Measurements from ENCODE around the gene SNX18.

The SNX18 gene

DNA sequence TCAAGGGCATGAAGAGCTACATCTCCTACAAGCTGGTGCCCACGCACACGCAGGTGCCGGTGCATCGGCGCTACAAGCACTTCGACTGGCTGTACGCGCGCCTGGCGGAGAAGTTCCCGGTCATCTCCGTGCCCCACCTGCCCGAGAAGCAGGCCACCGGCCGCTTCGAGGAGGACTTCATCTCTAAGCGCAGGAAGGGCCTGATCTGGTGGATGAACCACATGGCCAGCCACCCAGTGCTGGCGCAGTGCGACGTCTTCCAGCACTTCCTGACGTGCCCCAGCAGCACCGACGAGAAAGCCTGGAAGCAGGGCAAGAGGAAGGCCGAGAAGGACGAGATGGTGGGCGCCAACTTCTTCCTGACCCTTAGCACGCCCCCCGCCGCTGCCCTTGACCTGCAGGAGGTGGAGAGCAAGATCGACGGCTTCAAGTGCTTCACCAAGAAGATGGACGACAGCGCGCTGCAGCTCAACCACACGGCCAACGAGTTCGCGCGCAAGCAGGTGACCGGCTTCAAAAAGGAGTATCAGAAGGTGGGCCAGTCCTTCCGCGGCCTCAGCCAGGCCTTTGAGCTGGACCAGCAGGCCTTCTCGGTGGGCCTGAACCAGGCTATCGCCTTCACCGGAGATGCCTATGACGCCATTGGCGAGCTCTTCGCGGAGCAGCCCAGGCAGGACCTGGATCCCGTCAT lies 1.4 kb downstream of the SNX18 start:
- H3K9me3 ChIP-seq (ENCODE audit: control insufficient read depth in 2 of 2, low read length in 2 of 2) = no peaks in the 10 kb centered on the region
- H3K27me3 ChIP-seq (ENCODE audit: control insufficient read depth in 2 of 2, insufficient read depth in 2 of 2, low read length in 2 of 2) = no peaks in the 10 kb centered on the region
- H3K4me1 ChIP-seq (ENCODE audit: control insufficient read depth in 2 of 2, insufficient read depth in 2 of 2, low read length in 2 of 2) = peaks cover 13 to 18% of the 10 kb centered on the region in 2 donors
- peak overlapping the region; percentile 81 to 83 for H3K4me3 ChIP-seq (ENCODE audit: low read length in 2 of 2)
- peak overlapping the region; percentile 53 to 83 for H3K9ac ChIP-seq (ENCODE audit: low read depth in 1 of 2, low read length in 2 of 2)
- H3K27ac ChIP-seq (ENCODE audit: low read depth in 2 of 2, low read length in 2 of 2) = peak overlapping the region; percentile 78 to 87
- no peaks in the 10 kb centered on the region for H3K36me3 ChIP-seq (ENCODE audit: control insufficient read depth in 2 of 2, insufficient read depth in 2 of 2, low read length in 2 of 2)

DNA sequence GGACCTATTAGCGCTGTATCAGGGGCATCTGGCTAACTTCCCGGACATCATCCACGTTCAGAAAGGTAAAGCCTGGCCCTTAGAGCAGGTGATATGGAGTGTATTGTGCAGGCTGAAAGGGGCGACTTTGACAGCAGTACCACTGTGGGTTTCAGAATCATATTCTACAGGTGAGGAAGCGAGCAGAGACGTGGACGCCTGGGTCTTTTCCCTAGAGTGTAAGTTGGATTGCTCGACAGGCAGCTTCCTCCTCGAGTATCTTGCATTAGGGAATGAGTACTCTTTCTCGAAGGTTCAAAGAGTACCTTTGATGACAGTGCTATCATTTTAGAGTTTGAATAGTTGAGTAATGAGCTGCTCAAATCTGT lies 1.9 kb downstream of the SNX18 start:
- Histone ChIP-seq H3K36me3 (ENCODE audit: control insufficient read depth in 2 of 2, insufficient read depth in 2 of 2, low read length in 2 of 2) (no peaks in the 10 kb centered on the region), H3K4me3 (ENCODE audit: low read length in 2 of 2) (peak overlapping the region; percentile 81 to 83), H3K27me3 (ENCODE audit: control insufficient read depth in 2 of 2, insufficient read depth in 2 of 2, low read length in 2 of 2) (no peaks in the 10 kb centered on the region), H3K4me1 (ENCODE audit: control insufficient read depth in 2 of 2, insufficient read depth in 2 of 2, low read length in 2 of 2) (peaks cover 13 to 18% of the 10 kb centered on the region in 2 donors), H3K27ac (ENCODE audit: low read depth in 2 of 2, low read length in 2 of 2) (peak overlapping the region; percentile 32 to 87), H3K9ac (ENCODE audit: low read depth in 1 of 2, low read length in 2 of 2) (peak overlapping the region; percentile 43 to 83), H3K9me3 (ENCODE audit: control insufficient read depth in 2 of 2, low read length in 2 of 2) (no peaks in the 10 kb centered on the region)

DNA sequence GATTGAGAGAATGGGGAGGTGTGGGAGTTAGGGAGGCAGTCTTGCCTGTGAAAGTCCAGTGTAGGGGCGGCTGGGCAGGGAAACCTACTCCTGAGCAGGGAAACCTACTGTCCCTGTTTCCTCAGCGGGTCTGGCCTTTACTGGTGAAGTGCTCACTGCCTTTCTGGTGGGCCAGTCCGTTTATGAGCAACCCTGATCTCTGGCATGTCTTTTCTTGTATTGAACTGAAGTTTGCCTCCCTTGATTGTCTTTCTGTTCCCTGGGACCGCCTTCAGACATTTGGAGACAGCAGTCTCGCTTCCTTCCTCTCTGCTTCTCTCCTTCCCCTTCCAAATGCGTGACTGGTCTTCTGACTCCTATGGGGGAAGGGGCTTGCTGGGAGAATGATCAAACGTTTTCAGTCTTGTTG lies 2.9 kb downstream of the SNX18 start:
- H3K4me1 ChIP-seq (ENCODE audit: control insufficient read depth in 2 of 2, insufficient read depth in 2 of 2, low read length in 2 of 2) = peaks cover 18% of the 10 kb centered on the region in 2 donors
- no peaks in the 10 kb centered on the region for H3K27me3 ChIP-seq (ENCODE audit: control insufficient read depth in 2 of 2, insufficient read depth in 2 of 2, low read length in 2 of 2)
- H3K9me3 ChIP-seq (ENCODE audit: control insufficient read depth in 2 of 2, low read length in 2 of 2) = no peaks in the 10 kb centered on the region
- H3K27ac ChIP-seq (ENCODE audit: low read depth in 2 of 2, low read length in 2 of 2) = peak overlapping the region; percentile 32 to 38
- H3K4me3 ChIP-seq (ENCODE audit: low read length in 2 of 2) = peak overlapping the region; percentile 81 to 83
- peak overlapping the region; percentile 26 to 83 for H3K9ac ChIP-seq (ENCODE audit: low read depth in 1 of 2, low read length in 2 of 2)
- H3K36me3 ChIP-seq (ENCODE audit: control insufficient read depth in 2 of 2, insufficient read depth in 2 of 2, low read length in 2 of 2) = no peaks in the 10 kb centered on the region

DNA sequence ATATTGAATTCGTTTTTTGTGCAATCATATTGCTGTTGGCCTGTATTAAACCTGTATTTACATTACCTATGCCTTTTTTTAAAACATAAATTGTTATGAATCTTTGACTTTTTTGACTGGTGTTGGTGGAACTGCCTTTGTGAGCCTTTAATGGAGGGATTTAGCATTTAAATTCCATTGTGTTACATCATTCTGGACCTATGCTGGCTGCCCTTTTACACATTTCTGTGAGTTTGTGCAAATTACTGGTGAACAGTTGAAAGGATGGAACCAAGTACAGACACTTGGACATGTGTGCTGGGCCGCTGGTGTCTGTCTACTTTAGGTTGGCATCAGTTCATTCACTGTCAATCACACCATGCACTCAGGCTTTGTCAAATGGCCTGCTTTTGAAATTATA lies 3.4 kb downstream of the SNX18 start:
- Histone ChIP-seq H3K4me1 (ENCODE audit: control insufficient read depth in 2 of 2, insufficient read depth in 2 of 2, low read length in 2 of 2) (peaks cover 18% of the 10 kb centered on the region in 2 donors), H3K4me3 (ENCODE audit: low read length in 2 of 2) (peak overlapping the region; percentile 81 to 83), H3K9me3 (ENCODE audit: control insufficient read depth in 2 of 2, low read length in 2 of 2) (no peaks in the 10 kb centered on the region), H3K27me3 (ENCODE audit: control insufficient read depth in 2 of 2, insufficient read depth in 2 of 2, low read length in 2 of 2) (no peaks in the 10 kb centered on the region), H3K9ac (ENCODE audit: low read depth in 1 of 2, low read length in 2 of 2) (peak overlapping the region in 1 of 2 donors; percentile 83), H3K27ac (ENCODE audit: low read depth in 2 of 2, low read length in 2 of 2) (peak overlapping the region in 1 of 2 donors; percentile 38), H3K36me3 (ENCODE audit: control insufficient read depth in 2 of 2, insufficient read depth in 2 of 2, low read length in 2 of 2) (no peaks in the 10 kb centered on the region)

DNA sequence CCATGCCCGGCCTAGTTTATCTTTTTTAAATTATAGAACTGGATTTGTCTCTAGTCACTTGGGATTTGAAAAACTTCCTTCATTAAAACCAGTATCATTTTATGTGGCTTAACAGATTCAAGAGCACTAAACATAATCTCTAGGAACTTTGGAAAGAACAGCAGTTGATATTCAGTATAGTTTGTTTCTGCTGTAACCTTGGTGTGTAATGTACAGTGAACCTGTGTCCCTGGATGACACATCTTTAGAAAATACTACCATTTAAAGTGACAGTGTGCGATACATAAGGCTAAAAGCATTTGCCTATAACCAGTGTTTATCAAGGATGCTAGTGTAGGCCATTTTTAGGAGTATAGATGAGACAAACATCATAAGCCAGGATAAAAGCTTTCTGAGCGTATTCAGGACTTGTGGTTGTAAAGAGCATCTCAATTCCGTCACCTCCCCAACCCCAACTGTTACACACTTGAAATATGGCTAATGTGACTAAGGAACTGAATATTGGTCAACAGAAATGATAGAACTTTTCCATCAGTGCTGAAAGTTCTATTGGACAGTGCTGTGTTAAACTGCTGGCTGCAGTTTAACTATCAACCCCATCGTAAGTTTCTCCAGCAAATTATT lies 4.4 kb downstream of the SNX18 start:
- H3K36me3 ChIP-seq (ENCODE audit: control insufficient read depth in 2 of 2, insufficient read depth in 2 of 2, low read length in 2 of 2) = no peaks in the 10 kb centered on the region

DNA sequence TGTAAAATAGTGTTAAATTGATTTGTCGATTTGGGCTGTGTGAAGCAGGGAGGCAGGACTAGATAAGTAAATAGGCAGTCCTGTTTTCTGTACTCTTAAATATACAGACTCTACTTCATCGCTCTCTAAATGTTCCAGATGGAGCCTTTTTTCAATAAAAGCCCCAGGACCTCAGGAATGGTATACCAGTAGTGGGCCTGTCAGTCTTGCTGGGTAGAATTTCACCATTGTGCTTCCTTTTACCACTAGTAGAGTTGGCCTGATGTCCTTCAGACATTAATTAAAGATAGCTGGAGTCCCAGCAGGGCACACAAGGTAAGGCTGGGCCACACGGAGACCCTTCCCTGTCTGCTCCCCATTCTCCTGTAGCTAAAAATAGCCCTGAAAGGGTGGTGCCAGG lies 6.0 kb downstream of the SNX18 start:
- Histone ChIP-seq H3K9ac (ENCODE audit: low read depth in 1 of 2, low read length in 2 of 2) (no peak overlapping the region), H3K27me3 (ENCODE audit: control insufficient read depth in 2 of 2, insufficient read depth in 2 of 2, low read length in 2 of 2) (no peaks in the 10 kb centered on the region), H3K36me3 (ENCODE audit: control insufficient read depth in 2 of 2, insufficient read depth in 2 of 2, low read length in 2 of 2) (no peaks in the 10 kb centered on the region), H3K4me3 (ENCODE audit: low read length in 2 of 2) (no peak overlapping the region), H3K27ac (ENCODE audit: low read depth in 2 of 2, low read length in 2 of 2) (peak overlapping the region in 1 of 2 donors; percentile 25), H3K4me1 (ENCODE audit: control insufficient read depth in 2 of 2, insufficient read depth in 2 of 2, low read length in 2 of 2) (peaks cover 14 to 18% of the 10 kb centered on the region in 2 donors), H3K9me3 (ENCODE audit: control insufficient read depth in 2 of 2, low read length in 2 of 2) (no peaks in the 10 kb centered on the region)

More for the DNA sequence above, 4.4 kb downstream of the SNX18 start:
- Histone ChIP-seq H3K4me3 (ENCODE audit: low read length in 2 of 2) (peak overlapping the region in 1 of 2 donors; percentile 10), H3K9me3 (ENCODE audit: control insufficient read depth in 2 of 2, low read length in 2 of 2) (no peaks in the 10 kb centered on the region), H3K27me3 (ENCODE audit: control insufficient read depth in 2 of 2, insufficient read depth in 2 of 2, low read length in 2 of 2) (no peaks in the 10 kb centered on the region), H3K27ac (ENCODE audit: low read depth in 2 of 2, low read length in 2 of 2) (no peak overlapping the region), H3K4me1 (ENCODE audit: control insufficient read depth in 2 of 2, insufficient read depth in 2 of 2, low read length in 2 of 2) (peaks cover 18% of the 10 kb centered on the region in 2 donors), H3K9ac (ENCODE audit: low read depth in 1 of 2, low read length in 2 of 2) (no peak overlapping the region)

DNA sequence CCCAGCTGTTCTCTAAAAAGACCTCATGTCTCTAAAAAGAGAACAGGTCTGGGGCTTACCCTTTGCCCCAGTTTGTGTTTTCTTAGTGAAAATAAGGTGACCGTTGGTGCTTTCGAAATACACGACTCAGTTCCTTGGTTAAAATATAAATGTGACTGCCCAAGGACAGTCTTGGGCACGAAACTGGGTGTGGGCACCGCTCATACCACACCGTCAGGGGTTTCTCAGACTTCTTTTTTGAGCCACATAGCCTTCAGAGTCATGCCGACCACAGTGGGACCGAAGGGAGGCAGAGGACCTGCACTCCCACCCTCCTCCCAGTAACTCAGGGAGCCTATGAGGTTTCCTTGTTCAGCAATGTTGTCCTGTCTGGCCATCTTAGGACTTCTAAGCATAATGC lies 6.5 kb downstream of the SNX18 start:
- H3K4me1 ChIP-seq (ENCODE audit: control insufficient read depth in 2 of 2, insufficient read depth in 2 of 2, low read length in 2 of 2) = peaks cover 10 to 14% of the 10 kb centered on the region in 2 donors
- H3K27me3 ChIP-seq (ENCODE audit: control insufficient read depth in 2 of 2, insufficient read depth in 2 of 2, low read length in 2 of 2) = no peaks in the 10 kb centered on the region
- H3K9ac ChIP-seq (ENCODE audit: low read depth in 1 of 2, low read length in 2 of 2) = no peak overlapping the region
- H3K9me3 ChIP-seq (ENCODE audit: control insufficient read depth in 2 of 2, low read length in 2 of 2) = no peaks in the 10 kb centered on the region
- H3K27ac ChIP-seq (ENCODE audit: low read depth in 2 of 2, low read length in 2 of 2) = peak overlapping the region in 1 of 2 donors; percentile 25
- peak overlapping the region in 1 of 2 donors; percentile 35 for H3K4me3 ChIP-seq (ENCODE audit: low read length in 2 of 2)
- no peaks in the 10 kb centered on the region for H3K36me3 ChIP-seq (ENCODE audit: control insufficient read depth in 2 of 2, insufficient read depth in 2 of 2, low read length in 2 of 2)

DNA sequence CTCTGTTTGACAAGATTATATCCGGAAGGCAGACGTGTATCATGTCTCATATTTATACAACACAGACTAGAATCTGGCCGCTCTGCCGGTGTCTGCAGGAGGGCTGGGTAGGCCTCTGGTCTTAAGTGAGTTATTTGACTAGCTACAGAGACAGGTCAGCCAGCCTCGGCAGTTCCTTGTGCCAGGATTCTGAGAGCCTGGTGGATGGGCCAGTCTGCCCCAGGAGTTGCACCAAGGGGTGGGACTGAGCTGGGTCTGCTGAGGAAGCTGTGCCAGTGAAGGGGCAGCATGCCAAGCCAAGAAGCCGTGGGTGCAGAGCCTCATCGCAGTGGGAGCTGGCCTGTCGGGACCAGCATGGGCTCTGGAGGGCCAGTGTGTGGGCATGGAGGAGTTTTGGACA lies 7.1 kb downstream of the SNX18 start:
- Histone ChIP-seq H3K27me3 (ENCODE audit: control insufficient read depth in 2 of 2, insufficient read depth in 2 of 2, low read length in 2 of 2) (no peaks in the 10 kb centered on the region), H3K9me3 (ENCODE audit: control insufficient read depth in 2 of 2, low read length in 2 of 2) (no peaks in the 10 kb centered on the region), H3K9ac (ENCODE audit: low read depth in 1 of 2, low read length in 2 of 2) (no peak overlapping the region), H3K36me3 (ENCODE audit: control insufficient read depth in 2 of 2, insufficient read depth in 2 of 2, low read length in 2 of 2) (no peaks in the 10 kb centered on the region), H3K4me3 (ENCODE audit: low read length in 2 of 2) (no peak overlapping the region), H3K4me1 (ENCODE audit: control insufficient read depth in 2 of 2, insufficient read depth in 2 of 2, low read length in 2 of 2) (peaks cover 6 to 8% of the 10 kb centered on the region in 2 donors), H3K27ac (ENCODE audit: low read depth in 2 of 2, low read length in 2 of 2) (no peak overlapping the region)

DNA sequence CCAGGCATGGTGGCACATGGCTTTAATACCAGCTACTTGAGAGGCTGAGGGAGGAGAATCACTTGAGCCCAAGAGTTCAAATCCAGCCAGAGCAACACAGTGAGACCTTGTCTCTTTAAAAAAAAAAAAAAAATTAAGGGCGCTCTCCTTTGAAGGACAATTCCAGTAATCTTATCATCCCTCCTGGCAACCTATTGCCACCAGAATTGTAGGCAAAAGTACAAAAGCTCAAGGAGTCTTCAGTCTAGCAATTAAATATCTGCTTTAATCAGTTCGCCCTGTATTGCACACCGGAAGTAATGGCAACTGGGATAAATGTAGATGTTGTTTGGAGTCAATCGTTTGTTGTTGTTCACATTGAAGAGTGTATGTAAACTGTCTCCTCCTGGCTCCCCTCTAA lies 7.7 kb downstream of the SNX18 start:
- Histone ChIP-seq H3K36me3 (ENCODE audit: control insufficient read depth in 2 of 2, insufficient read depth in 2 of 2, low read length in 2 of 2) (no peaks in the 10 kb centered on the region), H3K27me3 (ENCODE audit: control insufficient read depth in 2 of 2, insufficient read depth in 2 of 2, low read length in 2 of 2) (no peaks in the 10 kb centered on the region), H3K9ac (ENCODE audit: low read depth in 1 of 2, low read length in 2 of 2) (no peak overlapping the region), H3K4me3 (ENCODE audit: low read length in 2 of 2) (no peak overlapping the region), H3K9me3 (ENCODE audit: control insufficient read depth in 2 of 2, low read length in 2 of 2) (no peaks in the 10 kb centered on the region), H3K27ac (ENCODE audit: low read depth in 2 of 2, low read length in 2 of 2) (no peak overlapping the region), H3K4me1 (ENCODE audit: control insufficient read depth in 2 of 2, insufficient read depth in 2 of 2, low read length in 2 of 2) (peaks cover 3 to 7% of the 10 kb centered on the region in 2 donors)

DNA sequence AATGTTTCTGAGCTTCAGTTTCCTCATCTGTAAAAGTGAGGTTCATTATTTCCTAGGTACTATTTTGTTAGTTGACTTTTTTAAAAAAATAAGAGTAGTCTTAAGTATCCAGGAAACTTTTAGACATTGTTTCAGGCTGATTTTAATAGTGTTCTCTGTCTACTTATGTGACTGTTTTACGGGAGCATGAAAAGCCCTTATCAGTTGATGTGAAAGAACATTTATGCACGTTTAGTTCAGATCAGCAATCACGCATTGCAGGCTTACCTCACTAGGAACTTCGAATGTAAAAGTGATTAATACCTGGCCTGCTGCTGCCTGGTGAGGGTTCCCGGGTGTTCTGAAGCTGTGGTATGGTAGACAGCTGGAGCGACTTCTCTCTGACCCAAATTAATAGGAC lies 8.1 kb downstream of the SNX18 start:
- Histone ChIP-seq H3K4me3 (ENCODE audit: low read length in 2 of 2) (no peak overlapping the region), H3K36me3 (ENCODE audit: control insufficient read depth in 2 of 2, insufficient read depth in 2 of 2, low read length in 2 of 2) (no peaks in the 10 kb centered on the region), H3K27me3 (ENCODE audit: control insufficient read depth in 2 of 2, insufficient read depth in 2 of 2, low read length in 2 of 2) (no peaks in the 10 kb centered on the region), H3K27ac (ENCODE audit: low read depth in 2 of 2, low read length in 2 of 2) (no peak overlapping the region), H3K4me1 (ENCODE audit: control insufficient read depth in 2 of 2, insufficient read depth in 2 of 2, low read length in 2 of 2) (peaks cover 3 to 7% of the 10 kb centered on the region in 2 donors), H3K9ac (ENCODE audit: low read depth in 1 of 2, low read length in 2 of 2) (no peak overlapping the region), H3K9me3 (ENCODE audit: control insufficient read depth in 2 of 2, low read length in 2 of 2) (no peaks in the 10 kb centered on the region)

Data from mucosa of rectum (tissue), 2 donors.